Tibial artery (tissue), 4 donors: ENCODE results near the gene CILP2.

Experiments
- DNase-seq, 2 donors: peaks; one replicate each; pipeline ENCODE4 v3.0.0-alpha.2; 2019
- H3K27ac ChIP-seq, 2 donors: fragments of 200-600 bp; sonication (generic) in 1 of 2; 1 replicate in 1 of 2; 2 replicates in 1 of 2; pipeline ENCODE4 v1.5.1; 2018 to 2019; ENCODE audit warnings: mild to moderate bottlenecking in 1 of 2
- H3K27me3 ChIP-seq, 2 donors: fragments of 200-600 bp; sonication (generic) in 1 of 2; one replicate each; pipeline versions ENCODE4 v1.5.1 to v1.6.0; 2016 to 2019
- H3K36me3 ChIP-seq, 3 donors: fragments of 200-600 bp; sonication (generic) in 2 of 3; one replicate each; pipeline ENCODE4 v1.5.1; 2016 to 2019; ENCODE audit warnings: mild to moderate bottlenecking in 2 of 3
- H3K4me1 ChIP-seq, 4 donors: fragments of 200-600 bp; sonication (generic) in 2 of 4; 1 replicate in 3 of 4; 2 replicates in 1 of 4; pipeline ENCODE4 v1.5.1; 2016 to 2019
- H3K4me3 ChIP-seq, 2 donors: fragments of 200-600 bp; sonication (generic) in 1 of 2; 1 replicate in 1 of 2; 2 replicates in 1 of 2; pipeline ENCODE4 v1.5.1; 2018 to 2019; ENCODE audit warnings: mild to moderate bottlenecking in 2 of 2
- H3K9me3 ChIP-seq, 3 donors: fragments of 200-600 bp; sonication (generic) in 1 of 3; one replicate each; pipeline ENCODE4 v1.5.1; 2016 to 2019
- CTCF ChIP-seq, 2 experiments: fragments of 200-600 bp in 1 of 2; fragments of 450-650 bp in 1 of 2; IDR thresholded peaks; one replicate each; pipeline ENCODE4 v1.5.1; 2017 to 2019; ENCODE audit warnings: antibody characterized with exemption in 2 of 2, mild to moderate bottlenecking in 1 of 2, moderate library complexity in 1 of 2
- intact Hi-C: fragments of 100-400 bp; cut with DNase I; formaldehyde crosslinking; loops from one replicate; pipeline ENCODE4 v1.15.0; 2023; ENCODE audit warnings: low total_unique reads

The CILP2 gene

GRCh38 chr19:19491321-19492025 is 46.6 kb upstream of the CILP2 start:
- Histone ChIP-seq H3K27ac (no peak overlapping the region), H3K36me3 (peaks cover 30 to 48% (median 38%) of the 10 kb centered on the region in 3 donors), H3K4me1 (peaks cover 0 to 43% (median 29%) of the 10 kb centered on the region in 4 donors), H3K27me3 (no peaks in the 10 kb centered on the region), H3K4me3 (no peak overlapping the region), H3K9me3 (no peaks in the 10 kb centered on the region)
- TF ChIP-seq CTCF (IDR thresholded peaks at IDR 0.05) = no peak
- no peak for DNase-seq
- intact Hi-C loops = loop anchor here (2.0 kb wide), 1 partner anchor 125 kb away; no protein-coding TSS in a partner anchor

GRCh38 chr19:19492026-19492610 is 45.9 kb upstream of the CILP2 start:
- peaks cover 33 to 54% (median 44%) of the 10 kb centered on the region in 3 donors for H3K36me3 ChIP-seq
- H3K4me3 ChIP-seq = no peak overlapping the region
- no peak for TF ChIP-seq CTCF (IDR thresholded peaks at IDR 0.05)
- intact Hi-C loops = no loop called here
- DNase-seq = no peak
- no peaks in the 10 kb centered on the region for H3K27me3 ChIP-seq
- no peaks in the 10 kb centered on the region for H3K9me3 ChIP-seq
- no peak overlapping the region for H3K27ac ChIP-seq
- peaks cover 0 to 38% (median 29%) of the 10 kb centered on the region in 4 donors for H3K4me1 ChIP-seq

- no peak for DNase-seq
- Histone ChIP-seq H3K4me1 (peaks cover 0 to 19% (median 17%) of the 10 kb centered on the region in 4 donors), H3K36me3 (peaks cover 41 to 73% (median 59%) of the 10 kb centered on the region in 3 donors), H3K4me3 (no peak overlapping the region), H3K9me3 (no peaks in the 10 kb centered on the region), H3K27me3 (no peaks in the 10 kb centered on the region), H3K27ac (no peak overlapping the region)
- TF ChIP-seq CTCF (IDR thresholded peaks at IDR 0.05) = no peak
- intact Hi-C loops = no loop called here
Measured at GRCh38 chr19:19493841-19494546, 44.1 kb upstream of the CILP2 start.

- H3K36me3 ChIP-seq = peaks cover 57 to 92% (median 78%) of the 10 kb centered on the region in 3 donors
- H3K27ac ChIP-seq = no peak overlapping the region
- H3K4me3 ChIP-seq = no peak overlapping the region
- no peaks in the 10 kb centered on the region for H3K9me3 ChIP-seq
- DNase-seq = no peak
- intact Hi-C loops = no loop called here
- no peaks in the 10 kb centered on the region for H3K4me1 ChIP-seq
- H3K27me3 ChIP-seq = no peaks in the 10 kb centered on the region
- TF ChIP-seq CTCF (IDR thresholded peaks at IDR 0.05) = no peak
Measured at GRCh38 chr19:19495614-19496603, 42.2 kb upstream of the CILP2 start.
